BLaER1 treated with 17β-estradiol and CSF1 and Interleukin-3, amounts not matched to agents 10 nM and 100 nM (cell line): Measurements from ENCODE around the gene CLSTN1.
A peak's percentile ranks its signal among the peaks of the same experiment; 100 is the strongest.
"Not testable (repeated sequence)": the region's sequence is repeated elsewhere in the genome, so short reads cannot be mapped to it uniquely, and the experiment has no call there.

Experiments used
- H3K27ac ChIP-seq, 11 experiments: shearing (Covaris generic); formaldehyde crosslinking; 2 replicates each; pipeline ENCODE4 v1.8.1; 2022
- H3K27me3 ChIP-seq, 11 experiments: shearing (Covaris generic); formaldehyde crosslinking; 2 replicates each; pipeline ENCODE4 v1.8.1; 2022
- H3K36me3 ChIP-seq, 11 experiments: shearing (Covaris generic); formaldehyde crosslinking; 2 replicates each; pipeline ENCODE4 v1.8.1; 2022
- H3K4me1 ChIP-seq, 10 experiments: shearing (Covaris generic); formaldehyde crosslinking; 2 replicates each; pipeline ENCODE4 v1.8.1; 2022
- H3K4me2 ChIP-seq, 11 experiments: shearing (Covaris generic); formaldehyde crosslinking; 2 replicates each; pipeline ENCODE4 v1.8.1; 2022
- H3K4me3 ChIP-seq, 10 experiments: shearing (Covaris generic); formaldehyde crosslinking; 2 replicates each; pipeline ENCODE4 v1.8.1; 2022
- H3K9ac ChIP-seq, 11 experiments: shearing (Covaris generic); formaldehyde crosslinking; 2 replicates each; pipeline ENCODE4 v1.8.1; 2022
- H3K9me3 ChIP-seq, 11 experiments: shearing (Covaris generic); formaldehyde crosslinking; replicated peaks in 1 of 11; 2 replicates each; pipeline ENCODE4 v1.8.1; 2022
- H4K20me1 ChIP-seq, 11 experiments: shearing (Covaris generic); formaldehyde crosslinking; 2 replicates each; pipeline ENCODE4 v1.8.1; 2022
- Cebpa-rat ChIP-seq, 11 experiments: shearing (Covaris generic); IDR thresholded peaks; 2 replicates each; pipeline ENCODE4 v1.8.1; 2022

CLSTN1 gene

DNA sequence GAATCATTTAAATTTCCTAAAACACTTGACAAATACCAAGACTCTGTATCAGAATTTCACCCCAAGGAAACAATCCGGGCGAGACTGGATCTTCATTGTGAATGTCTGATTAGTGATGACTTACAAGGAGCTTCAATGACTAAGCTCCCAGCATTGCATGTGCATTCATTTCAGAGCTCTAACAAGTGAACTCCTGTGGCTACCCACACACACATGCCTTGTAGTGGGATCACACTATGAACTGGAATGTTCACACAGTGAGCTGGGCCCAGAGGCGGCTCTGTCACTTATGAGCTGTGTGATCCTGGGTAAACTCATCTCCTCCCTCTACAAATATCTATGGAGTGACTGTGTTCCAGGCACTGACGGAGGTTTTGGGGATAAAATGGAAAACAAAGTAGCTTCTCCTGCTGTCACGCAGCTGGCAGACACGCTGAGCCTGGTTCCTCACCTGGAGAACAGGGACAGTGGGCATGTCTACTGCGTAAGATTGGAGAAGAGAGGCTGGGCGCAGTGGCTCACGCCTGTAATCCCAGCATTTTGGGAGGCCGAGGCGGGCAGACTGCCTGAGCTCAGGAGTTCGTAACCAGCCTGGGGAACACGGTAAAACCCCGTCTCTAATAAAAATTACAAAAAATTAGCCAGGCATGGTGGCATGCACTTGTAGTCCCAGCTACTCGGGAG, 56.9 kb downstream of the CLSTN1 start:
- H3K9me3 ChIP-seq, result no peaks in the 10 kb centered on the region
- no peak overlapping the region for H3K27ac ChIP-seq
- no peak overlapping the region for H3K9ac ChIP-seq

DNA sequence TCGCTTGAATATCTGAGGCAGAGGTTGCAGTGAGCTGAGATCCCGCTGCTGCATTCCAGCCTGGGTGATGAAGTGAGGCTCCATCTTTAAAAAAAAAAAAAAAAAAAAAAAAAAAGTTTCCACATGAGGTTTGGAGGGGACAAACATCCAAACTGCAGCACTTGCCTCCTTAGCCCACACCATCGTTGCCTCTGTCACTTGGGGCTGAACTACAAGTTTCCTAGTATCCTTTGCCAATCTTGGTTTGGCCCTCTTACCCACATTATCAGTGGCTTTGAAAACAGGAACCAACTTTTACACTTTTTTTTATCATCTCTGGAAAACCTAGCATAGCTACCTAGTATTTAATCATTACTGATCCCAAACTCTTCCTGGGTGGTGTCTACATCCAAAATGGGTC, 59.2 kb downstream of the CLSTN1 start:
- no peak for TF ChIP-seq Cebpa-rat (IDR thresholded peaks at IDR 0.05)
- Histone ChIP-seq H3K4me3 (no peak overlapping the region), H3K27me3 (no peaks in the 10 kb centered on the region), H3K4me1 (peaks cover 66 to 83% (median 78%) of the 10 kb centered on the region in 10 experiments), H3K36me3 (peaks cover 0 to 27% (median 13%) of the 10 kb centered on the region in 11 experiments; a peak in 13 of 22 replicates), H3K9ac (no peak overlapping the region), H3K9me3 (no peaks in the 10 kb centered on the region), H3K27ac (no peak overlapping the region), H4K20me1 (peaks cover 34 to 88% (median 79%) of the 10 kb centered on the region in 11 experiments; a peak in 21 of 22 replicates), H3K4me2 (peak overlapping the region in 10 of 11 experiments; percentile 21 to 90 (median 83); a peak in 17 of 22 replicates)

More for the DNA sequence above, 56.9 kb downstream of the CLSTN1 start:
- H3K36me3 ChIP-seq, result peaks cover 4 to 47% (median 22%) of the 10 kb centered on the region in 11 experiments; a peak in 18 of 22 replicates
- no peak overlapping the region for H3K4me3 ChIP-seq
- no peak for TF ChIP-seq Cebpa-rat (IDR thresholded peaks at IDR 0.05)
- H3K27me3 ChIP-seq, result no peaks in the 10 kb centered on the region
- H3K4me2 ChIP-seq, result no peak overlapping the region
- H4K20me1 ChIP-seq, result peaks cover 22 to 76% (median 65%) of the 10 kb centered on the region in 11 experiments; a peak in 21 of 22 replicates
- H3K4me1 ChIP-seq, result peaks cover 42 to 61% (median 54%) of the 10 kb centered on the region in 10 experiments

DNA sequence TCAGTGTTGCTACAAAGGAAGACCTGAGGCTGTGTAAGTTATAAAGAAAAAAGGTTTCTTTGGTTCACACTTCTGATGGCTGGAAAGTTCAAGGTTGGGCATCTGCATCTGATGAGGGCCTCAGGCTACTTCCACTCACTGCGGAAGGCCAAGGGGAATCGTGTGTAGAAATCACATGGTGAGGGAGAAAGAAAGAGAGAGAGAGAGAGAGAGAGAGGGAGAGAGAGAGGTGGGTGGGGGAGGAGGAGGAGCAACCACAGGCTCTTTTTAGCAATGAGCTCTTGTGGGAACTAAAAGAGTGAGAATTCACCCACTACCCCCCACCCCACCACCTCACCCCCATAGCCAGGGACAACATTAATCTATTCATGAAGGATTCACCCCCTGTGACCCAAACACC, 59.9 kb downstream of the CLSTN1 start:
- Histone ChIP-seq H3K4me2 (peak overlapping the region; percentile 11 to 90 (median 82); a peak in 19 of 22 replicates), H3K9me3 (no peaks in the 10 kb centered on the region), H3K36me3 (peaks cover 0 to 27% (median 14%) of the 10 kb centered on the region in 11 experiments; a peak in 14 of 22 replicates), H3K4me3 (no peak overlapping the region), H3K27me3 (no peaks in the 10 kb centered on the region), H4K20me1 (peaks cover 35 to 91% (median 83%) of the 10 kb centered on the region in 11 experiments; a peak in 21 of 22 replicates), H3K9ac (no peak overlapping the region), H3K4me1 (peaks cover 69 to 83% (median 78%) of the 10 kb centered on the region in 10 experiments), H3K27ac (no peak overlapping the region)
- TF ChIP-seq Cebpa-rat (IDR thresholded peaks at IDR 0.05), result no peak

DNA sequence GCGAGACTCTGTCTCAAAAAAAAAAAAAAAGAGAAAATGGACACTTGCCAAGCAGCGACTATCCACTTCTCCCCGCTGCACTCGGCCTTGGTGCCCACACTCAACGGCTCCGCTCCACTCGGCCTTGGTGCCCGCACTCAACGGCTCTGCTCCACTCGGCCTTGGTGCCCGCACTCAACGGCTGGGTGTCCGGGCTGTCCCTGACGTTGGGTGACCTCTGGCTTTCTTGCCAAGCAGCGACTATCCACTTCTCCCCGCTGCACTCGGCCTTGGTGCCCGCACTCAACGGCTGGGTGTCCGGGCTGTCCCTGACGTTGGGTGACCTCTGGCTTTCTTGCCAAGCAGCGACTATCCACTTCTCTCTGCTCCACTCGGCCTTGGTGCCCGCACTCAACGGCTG, 61.3 kb downstream of the CLSTN1 start:
- not testable (repeated sequence) for H3K9me3 ChIP-seq, H3K27ac ChIP-seq, H3K4me3 ChIP-seq, H3K27me3 ChIP-seq, H3K9ac ChIP-seq
- peaks cover 35 to 97% (median 83%) of the 10 kb centered on the region in 11 experiments; a peak in 21 of 22 replicates for H4K20me1 ChIP-seq
- peaks cover 69 to 89% (median 78%) of the 10 kb centered on the region in 10 experiments for H3K4me1 ChIP-seq
- H3K36me3 ChIP-seq, result peaks cover 5 to 34% (median 18%) of the 10 kb centered on the region in 11 experiments; a peak in 15 of 22 replicates
- H3K4me2 ChIP-seq, result peak overlapping the region; percentile 66 to 90 (median 82)

DNA sequence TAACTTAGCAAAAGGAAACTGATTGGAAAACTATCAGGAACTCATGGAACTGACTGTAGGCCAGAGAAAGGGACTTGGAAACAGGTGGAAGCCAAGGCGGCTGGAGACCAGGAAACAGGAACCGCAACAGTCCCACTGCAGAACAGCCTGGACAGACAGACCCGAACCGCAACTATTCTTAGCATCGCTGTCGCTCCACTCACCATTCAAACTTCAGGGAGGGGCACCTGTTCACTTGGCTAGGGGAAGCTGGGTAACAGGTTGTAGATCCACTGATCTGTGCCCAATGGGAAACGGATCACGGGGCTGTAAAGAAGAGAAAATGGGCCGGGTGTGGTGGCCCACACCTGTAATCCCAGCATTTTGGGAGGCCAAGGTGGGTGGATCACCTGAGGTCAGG, 61.9 kb downstream of the CLSTN1 start:
- no peak for TF ChIP-seq Cebpa-rat (IDR thresholded peaks at IDR 0.05)
- 0 out of 22 replicates have a peak overlapping the region, but pooled peaks of 1 of the 11 experiments have one; percentile 12 for H3K27ac ChIP-seq
- 0 out of 20 replicates have a peak overlapping the region, but pooled peaks of 2 of the 10 experiments have one; percentile 14 to 40 for H3K4me3 ChIP-seq
- H3K4me1 ChIP-seq, result peaks cover 66 to 86% (median 76%) of the 10 kb centered on the region in 10 experiments
- H4K20me1 ChIP-seq, result peaks cover 35 to 91% (median 77%) of the 10 kb centered on the region in 11 experiments; a peak in 21 of 22 replicates
- H3K9me3 ChIP-seq, result no peaks in the 10 kb centered on the region
- peaks cover 5 to 35% (median 18%) of the 10 kb centered on the region in 11 experiments; a peak in 15 of 22 replicates for H3K36me3 ChIP-seq
- no peaks in the 10 kb centered on the region for H3K27me3 ChIP-seq
- H3K9ac ChIP-seq, result no peak overlapping the region
- peak overlapping the region; percentile 66 to 90 (median 82) for H3K4me2 ChIP-seq

DNA sequence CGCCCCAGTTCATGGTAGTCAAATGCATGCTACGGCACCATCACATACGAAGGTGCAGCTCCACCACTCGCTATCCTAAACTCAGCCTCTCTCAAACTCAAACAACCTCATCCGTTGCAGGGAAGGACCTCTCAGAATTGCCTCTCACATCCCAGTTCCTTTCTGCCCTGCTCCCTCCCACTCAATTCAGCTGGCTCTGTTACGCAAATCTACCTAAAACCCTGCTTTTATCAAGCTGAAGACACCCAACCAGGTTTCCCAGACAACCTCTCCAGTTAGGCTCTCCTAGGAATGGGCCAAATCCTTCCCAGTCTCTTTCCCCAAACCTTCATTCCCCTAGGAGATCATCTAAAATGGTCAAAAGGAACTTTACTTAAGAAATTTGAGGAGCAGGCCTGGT, 62.9 kb downstream of the CLSTN1 start:
- Histone ChIP-seq H3K9ac (no peak overlapping the region), H3K9me3 (no peaks in the 10 kb centered on the region), H3K27ac (no peak overlapping the region), H3K4me3 (no peak overlapping the region), H3K27me3 (no peaks in the 10 kb centered on the region), H3K4me2 (peak overlapping the region; percentile 33 to 90 (median 82); a peak in 17 of 22 replicates), H4K20me1 (peaks cover 37 to 84% (median 78%) of the 10 kb centered on the region in 11 experiments; a peak in 21 of 22 replicates), H3K36me3 (peaks cover 5 to 36% (median 18%) of the 10 kb centered on the region in 11 experiments; a peak in 16 of 22 replicates), H3K4me1 (peaks cover 56 to 75% (median 66%) of the 10 kb centered on the region in 10 experiments)
- TF ChIP-seq Cebpa-rat (IDR thresholded peaks at IDR 0.05), result no peak

DNA sequence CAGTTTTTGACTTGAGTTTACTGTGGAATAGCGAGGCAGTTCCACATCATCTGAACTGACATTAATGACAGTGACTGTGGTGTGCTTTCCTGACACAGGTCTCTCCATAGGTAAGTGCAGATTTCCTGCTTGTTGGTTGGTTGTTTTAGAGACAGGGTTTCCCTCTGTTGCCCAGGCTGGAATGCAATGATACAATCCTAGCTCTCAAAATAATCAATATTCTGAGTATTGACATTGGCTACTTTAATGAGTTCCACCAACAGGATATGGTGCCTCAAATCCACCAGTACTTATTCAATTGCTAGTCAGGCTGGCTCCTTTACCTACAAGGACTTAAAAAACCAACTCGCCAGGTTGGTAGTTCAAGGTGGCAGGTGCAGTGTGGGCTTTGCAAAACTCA, 63.8 kb downstream of the CLSTN1 start:
- peaks cover 47 to 66% (median 57%) of the 10 kb centered on the region in 10 experiments for H3K4me1 ChIP-seq
- H3K4me3 ChIP-seq, result no peak overlapping the region
- no peak overlapping the region for H3K9ac ChIP-seq
- H3K27me3 ChIP-seq, result no peaks in the 10 kb centered on the region
- H4K20me1 ChIP-seq, result peaks cover 32 to 84% (median 78%) of the 10 kb centered on the region in 11 experiments; a peak in 21 of 22 replicates
- H3K36me3 ChIP-seq, result peaks cover 10 to 41% (median 26%) of the 10 kb centered on the region in 11 experiments; a peak in 20 of 22 replicates
- no peak for TF ChIP-seq Cebpa-rat (IDR thresholded peaks at IDR 0.05)
- no peaks in the 10 kb centered on the region for H3K9me3 ChIP-seq
- peak overlapping the region in 10 of 11 experiments; percentile 0 to 90 (median 57); a peak in 15 of 22 replicates for H3K4me2 ChIP-seq
- H3K27ac ChIP-seq, result no peak overlapping the region

DNA sequence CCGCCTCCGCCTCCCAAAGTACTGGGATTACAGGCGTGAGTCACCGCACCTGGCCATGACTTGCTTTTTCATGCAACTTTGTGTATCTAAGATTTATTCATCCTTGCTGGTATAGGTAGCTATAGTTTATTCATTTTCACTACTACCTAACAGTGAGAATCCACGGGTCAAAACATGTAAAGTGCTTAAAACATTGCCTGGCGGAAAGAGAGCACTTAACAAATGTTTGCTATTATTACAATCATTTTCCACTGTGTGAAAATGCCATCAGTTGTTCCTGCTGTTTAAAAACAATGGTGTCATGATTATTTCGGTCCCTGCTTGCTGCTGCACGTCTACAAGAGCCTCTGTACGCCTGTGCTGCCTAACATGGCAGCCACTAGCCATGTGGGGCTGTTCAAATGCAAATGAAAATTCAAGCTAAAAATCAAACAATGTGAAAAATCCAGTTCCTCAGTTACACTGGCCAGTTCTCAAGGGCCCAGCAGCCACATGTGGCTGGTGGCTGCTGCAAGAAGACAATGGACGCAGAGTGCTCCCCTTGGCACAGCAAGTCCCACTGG, 65.1 kb downstream of the CLSTN1 start:
- no peak overlapping the region for H3K9ac ChIP-seq
- peaks cover 26 to 83% (median 67%) of the 10 kb centered on the region in 11 experiments; a peak in 21 of 22 replicates for H4K20me1 ChIP-seq
- H3K36me3 ChIP-seq, result peaks cover 20 to 46% (median 38%) of the 10 kb centered on the region in 11 experiments; a peak in 21 of 22 replicates
- H3K4me1 ChIP-seq, result peaks cover 39 to 53% (median 44%) of the 10 kb centered on the region in 10 experiments
- no peak overlapping the region for H3K4me3 ChIP-seq
- H3K9me3 ChIP-seq, result no peaks in the 10 kb centered on the region
- H3K27me3 ChIP-seq, result no peaks in the 10 kb centered on the region
- peak overlapping the region in 1 of 11 experiments; percentile 34; a peak in 1 of 22 replicates for H3K4me2 ChIP-seq
- no peak for TF ChIP-seq Cebpa-rat (IDR thresholded peaks at IDR 0.05)
- no peak overlapping the region for H3K27ac ChIP-seq
